Measurements from ENCODE around the gene PDZD2.
"Not testable (repeated sequence)": the region's sequence is repeated elsewhere in the genome, so short reads cannot be mapped to it uniquely, and the experiment has no call there.

Gene PDZD2

GRCh38 chr5:31688515-31689092, 49.7 kb downstream of the PDZD2 start:
- Histone ChIP-seq H3K27me3 (ENCODE audit: insufficient read depth, low read length) (peaks cover 13% of the 10 kb centered on the region), H3K27ac (ENCODE audit: low read depth, low read length) (no peak overlapping the region), H3K4me3 (ENCODE audit: low read depth, low read length) (no peak overlapping the region), H2AFZ (ENCODE audit: low read length, unreplicated experiment) (no peak overlapping the region), H3K36me3 (ENCODE audit: insufficient read depth, low read length) (no peaks in the 10 kb centered on the region), H3K79me2 (ENCODE audit: control insufficient read depth, insufficient read depth, low read length, unreplicated experiment) (no peaks in the 10 kb centered on the region), H3K4me1 (ENCODE audit: control insufficient read depth, insufficient read depth, low read length, unreplicated experiment) (no peaks in the 10 kb centered on the region)

GRCh38 chr5:31691408-31691807, 52.5 kb downstream of the PDZD2 start:
- not testable (repeated sequence) for H3K27ac ChIP-seq (ENCODE audit: low read depth, low read length); H2AFZ ChIP-seq (ENCODE audit: low read length, unreplicated experiment)

DNA sequence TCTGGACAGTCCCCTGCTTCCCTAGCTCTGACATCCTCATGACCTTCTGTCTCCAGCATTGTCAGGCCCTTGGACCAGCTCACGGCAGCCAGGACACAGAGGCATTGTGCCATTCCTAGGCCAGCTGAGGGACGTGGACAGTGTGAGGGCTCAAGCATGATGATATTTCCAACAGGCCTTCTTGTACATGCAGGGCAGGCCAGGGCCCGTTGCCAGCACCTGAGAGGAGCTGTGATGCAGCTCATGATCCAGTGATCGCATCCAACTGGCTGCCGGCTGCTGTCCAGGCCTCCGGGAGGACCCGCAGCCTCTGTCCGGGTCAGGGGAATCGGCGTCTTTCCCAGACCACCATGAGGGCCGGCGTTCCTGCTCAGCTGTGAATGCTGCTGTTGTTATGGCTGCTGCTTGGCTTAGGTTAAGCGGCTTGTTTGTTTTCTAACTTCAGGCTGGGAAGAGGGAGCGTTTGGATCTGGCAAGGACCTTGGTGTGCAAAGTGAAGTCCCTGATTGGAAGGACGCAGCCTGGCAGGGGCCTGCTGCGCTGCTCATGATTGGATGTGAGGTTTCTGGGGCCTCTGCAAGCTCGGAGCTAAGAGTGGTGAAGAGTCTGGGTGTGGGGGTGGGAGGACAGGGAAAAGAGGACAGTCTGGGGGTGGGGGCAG, 53.8 kb downstream of the PDZD2 start:
- no peak overlapping the region for H2AFZ ChIP-seq (ENCODE audit: low read length, unreplicated experiment)
- H3K36me3 ChIP-seq (ENCODE audit: insufficient read depth, low read length) = no peaks in the 10 kb centered on the region
- H3K27me3 ChIP-seq (ENCODE audit: insufficient read depth, low read length) = peaks cover 12% of the 10 kb centered on the region; the same call in 1 of the 2 replicates
- H3K27ac ChIP-seq (ENCODE audit: low read depth, low read length) = no peak overlapping the region
- H3K79me2 ChIP-seq (ENCODE audit: control insufficient read depth, insufficient read depth, low read length, unreplicated experiment) = no peaks in the 10 kb centered on the region
- no peaks in the 10 kb centered on the region for H3K4me1 ChIP-seq (ENCODE audit: control insufficient read depth, insufficient read depth, low read length, unreplicated experiment)
- H3K4me3 ChIP-seq (ENCODE audit: low read depth, low read length) = no peak overlapping the region

More at GRCh38 chr5:31691408-31691807, 52.5 kb downstream of the PDZD2 start:
- not testable (repeated sequence) for H3K4me3 ChIP-seq (ENCODE audit: low read depth, low read length); H3K27me3 ChIP-seq (ENCODE audit: insufficient read depth, low read length); H3K79me2 ChIP-seq (ENCODE audit: control insufficient read depth, insufficient read depth, low read length, unreplicated experiment); H3K36me3 ChIP-seq (ENCODE audit: insufficient read depth, low read length); H3K4me1 ChIP-seq (ENCODE audit: control insufficient read depth, insufficient read depth, low read length, unreplicated experiment)

DNA sequence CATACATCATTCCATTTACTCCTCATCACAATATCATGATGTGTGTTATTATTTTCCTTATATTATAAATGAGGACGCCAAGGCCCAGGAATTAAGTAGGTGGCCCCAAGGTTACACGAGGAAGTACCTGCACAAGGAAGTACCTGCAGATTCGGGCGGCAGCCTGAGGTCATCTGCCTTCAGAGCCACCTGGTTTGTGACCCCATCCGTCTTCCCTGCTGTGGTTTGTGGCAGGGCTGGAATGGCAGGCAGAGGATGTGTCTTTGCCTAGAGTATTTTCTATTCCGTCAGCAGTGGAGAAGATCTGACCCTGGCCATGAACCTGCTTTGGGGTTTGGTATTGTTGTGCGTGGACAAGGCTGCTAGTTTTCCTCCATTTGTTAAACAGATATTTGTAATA, 59.7 kb downstream of the PDZD2 start:
- H3K4me3 ChIP-seq (ENCODE audit: low read depth, low read length) = no peak overlapping the region
- no peaks in the 10 kb centered on the region for H3K4me1 ChIP-seq (ENCODE audit: control insufficient read depth, insufficient read depth, low read length, unreplicated experiment)
- H3K79me2 ChIP-seq (ENCODE audit: control insufficient read depth, insufficient read depth, low read length, unreplicated experiment) = no peaks in the 10 kb centered on the region
- no peak overlapping the region for H3K27ac ChIP-seq (ENCODE audit: low read depth, low read length)
- no peaks in the 10 kb centered on the region for H3K36me3 ChIP-seq (ENCODE audit: insufficient read depth, low read length)
- peaks cover 49% of the 10 kb centered on the region for H3K27me3 ChIP-seq (ENCODE audit: insufficient read depth, low read length)
- H2AFZ ChIP-seq (ENCODE audit: low read length, unreplicated experiment) = no peak overlapping the region

DNA sequence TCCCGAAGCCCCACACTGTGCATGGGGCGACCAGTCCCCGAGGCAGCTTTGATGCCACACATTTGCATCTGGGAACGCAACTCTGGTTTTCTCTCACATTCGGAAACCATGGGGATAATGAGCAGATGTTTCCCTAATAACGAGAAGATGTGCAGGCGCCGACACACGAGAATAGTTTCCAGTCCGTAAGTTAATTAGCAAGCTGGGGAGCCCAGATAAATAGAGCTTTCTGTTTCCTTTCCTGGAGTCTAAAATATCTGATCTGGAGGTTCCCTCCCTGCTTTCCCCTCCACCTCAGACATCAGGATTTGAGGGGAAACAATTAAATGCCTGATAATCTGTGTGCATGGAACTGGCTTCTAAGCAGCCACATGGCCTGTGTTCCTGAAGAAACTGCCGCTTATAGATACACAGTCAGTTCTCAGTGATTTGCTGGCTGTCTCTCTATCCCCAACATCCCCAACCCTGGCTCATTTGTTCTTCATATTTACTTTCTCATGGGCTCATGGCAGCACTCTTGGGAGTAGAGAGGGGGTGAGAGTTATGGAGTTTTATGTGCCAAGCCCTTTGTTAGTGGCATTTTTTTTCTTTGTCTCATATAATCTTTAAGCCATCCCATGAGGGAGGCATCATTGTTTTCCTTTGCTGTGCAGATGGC, 62.8 kb downstream of the PDZD2 start:
- Histone ChIP-seq H2AFZ (ENCODE audit: low read length, unreplicated experiment) (no peak overlapping the region), H3K27me3 (ENCODE audit: insufficient read depth, low read length) (peaks cover 48% of the 10 kb centered on the region), H3K27ac (ENCODE audit: low read depth, low read length) (no peak overlapping the region), H3K79me2 (ENCODE audit: control insufficient read depth, insufficient read depth, low read length, unreplicated experiment) (no peaks in the 10 kb centered on the region), H3K4me3 (ENCODE audit: low read depth, low read length) (no peak overlapping the region), H3K4me1 (ENCODE audit: control insufficient read depth, insufficient read depth, low read length, unreplicated experiment) (no peaks in the 10 kb centered on the region), H3K36me3 (ENCODE audit: insufficient read depth, low read length) (no peaks in the 10 kb centered on the region)

DNA sequence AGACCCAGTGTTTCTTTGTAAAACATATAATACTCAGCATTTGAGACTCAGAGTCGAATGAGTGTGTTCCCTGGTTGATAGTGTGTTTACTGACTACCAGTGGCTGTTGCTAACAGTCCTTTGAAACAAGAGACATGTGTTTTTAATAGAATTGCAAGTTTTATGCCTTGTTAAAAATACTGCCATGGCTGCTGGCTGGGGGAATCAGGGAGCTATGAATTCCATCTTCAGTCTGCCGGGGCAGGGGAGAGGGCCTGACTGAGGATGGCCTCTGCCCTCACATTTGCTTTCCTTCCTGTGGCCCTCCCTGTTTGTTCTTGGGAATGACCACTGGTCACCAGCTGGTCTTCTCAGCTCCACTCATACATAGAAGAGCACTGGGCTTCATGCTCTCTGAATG, 63.8 kb downstream of the PDZD2 start:
- no peaks in the 10 kb centered on the region for H3K4me1 ChIP-seq (ENCODE audit: control insufficient read depth, insufficient read depth, low read length, unreplicated experiment)

DNA sequence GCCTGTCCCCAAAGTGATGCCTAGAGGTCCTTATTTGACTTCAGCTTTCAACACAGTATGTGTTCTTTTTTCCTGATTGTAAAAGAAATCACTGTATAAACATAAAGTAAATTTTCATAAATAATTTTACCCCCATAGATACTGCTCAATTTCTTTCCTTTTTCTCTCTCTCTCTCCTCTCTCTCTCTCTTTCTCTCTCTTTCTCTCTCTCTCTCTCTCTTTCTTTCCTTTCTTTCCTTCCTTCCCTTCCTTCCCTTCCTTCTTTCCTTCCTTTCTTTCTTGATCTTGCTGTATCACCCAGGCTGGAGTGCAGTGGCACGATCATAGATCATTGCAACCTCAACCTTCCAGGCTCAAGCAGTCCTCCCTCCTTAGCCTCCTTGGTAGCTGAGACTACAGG, 64.8 kb downstream of the PDZD2 start:
- no peak overlapping the region for H2AFZ ChIP-seq (ENCODE audit: low read length, unreplicated experiment)
- H3K27me3 ChIP-seq (ENCODE audit: insufficient read depth, low read length) = peaks cover 46% of the 10 kb centered on the region
- no peak overlapping the region for H3K27ac ChIP-seq (ENCODE audit: low read depth, low read length)
- no peaks in the 10 kb centered on the region for H3K4me1 ChIP-seq (ENCODE audit: control insufficient read depth, insufficient read depth, low read length, unreplicated experiment)
- no peak overlapping the region for H3K4me3 ChIP-seq (ENCODE audit: low read depth, low read length)
- H3K79me2 ChIP-seq (ENCODE audit: control insufficient read depth, insufficient read depth, low read length, unreplicated experiment) = no peaks in the 10 kb centered on the region
- H3K36me3 ChIP-seq (ENCODE audit: insufficient read depth, low read length) = no peaks in the 10 kb centered on the region

More for the DNA sequence above, 63.8 kb downstream of the PDZD2 start:
- Histone ChIP-seq H3K4me3 (ENCODE audit: low read depth, low read length) (no peak overlapping the region), H3K27ac (ENCODE audit: low read depth, low read length) (no peak overlapping the region), H3K27me3 (ENCODE audit: insufficient read depth, low read length) (peaks cover 47% of the 10 kb centered on the region), H3K79me2 (ENCODE audit: control insufficient read depth, insufficient read depth, low read length, unreplicated experiment) (no peaks in the 10 kb centered on the region), H3K36me3 (ENCODE audit: insufficient read depth, low read length) (no peaks in the 10 kb centered on the region), H2AFZ (ENCODE audit: low read length, unreplicated experiment) (no peak overlapping the region)

DNA sequence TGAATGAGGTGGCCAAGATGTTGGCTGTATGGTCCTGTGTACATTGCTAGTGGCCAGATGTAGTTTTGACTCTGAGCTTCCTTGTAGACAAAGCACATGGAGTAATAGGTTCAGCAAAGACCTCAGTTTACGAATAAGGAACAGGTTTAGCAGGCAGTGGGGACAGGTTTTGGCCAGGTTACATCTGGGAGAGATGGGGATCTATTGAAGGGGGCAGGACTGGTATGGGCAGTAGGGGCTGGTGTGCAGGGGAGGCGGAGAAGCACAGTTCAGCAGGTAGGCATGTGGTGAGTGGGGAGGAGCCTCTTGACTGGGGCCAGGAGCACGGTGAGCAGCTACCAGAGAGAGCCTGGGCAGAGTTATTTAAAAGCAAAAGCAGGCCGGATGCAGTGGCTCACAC, 67.3 kb downstream of the PDZD2 start:
- Histone ChIP-seq H3K36me3 (ENCODE audit: insufficient read depth, low read length) (no peaks in the 10 kb centered on the region), H3K27me3 (ENCODE audit: insufficient read depth, low read length) (peaks cover 44% of the 10 kb centered on the region), H3K4me3 (ENCODE audit: low read depth, low read length) (no peak overlapping the region), H3K27ac (ENCODE audit: low read depth, low read length) (no peak overlapping the region), H3K4me1 (ENCODE audit: control insufficient read depth, insufficient read depth, low read length, unreplicated experiment) (no peaks in the 10 kb centered on the region), H3K79me2 (ENCODE audit: control insufficient read depth, insufficient read depth, low read length, unreplicated experiment) (no peaks in the 10 kb centered on the region), H2AFZ (ENCODE audit: low read length, unreplicated experiment) (no peak overlapping the region)

- peaks cover 43% of the 10 kb centered on the region for H3K27me3 ChIP-seq (ENCODE audit: insufficient read depth, low read length)
These were observed 68.4 kb downstream of the PDZD2 start for GRCh38 chr5:31707329-31707728.

DNA sequence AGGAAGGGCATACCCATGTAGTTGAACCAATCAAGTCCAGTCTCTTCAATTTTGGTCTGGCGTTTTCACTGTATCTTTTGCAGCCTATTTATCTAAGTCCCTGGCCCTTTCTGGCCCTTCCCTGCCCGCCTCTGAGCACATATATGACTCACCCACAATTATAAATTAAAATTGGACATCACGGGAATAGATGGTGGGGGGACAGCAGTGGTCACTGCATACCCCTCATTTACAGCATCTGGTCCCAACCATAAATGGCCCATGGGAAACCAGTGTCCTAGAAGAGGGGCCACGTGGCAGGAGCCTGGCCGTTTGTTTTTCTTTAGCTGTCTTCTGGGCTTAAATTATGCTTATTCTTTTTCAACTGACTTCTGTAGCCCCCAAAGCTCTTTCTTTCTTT, 69.2 kb downstream of the PDZD2 start:
- Histone ChIP-seq H3K79me2 (ENCODE audit: control insufficient read depth, insufficient read depth, low read length, unreplicated experiment) (no peaks in the 10 kb centered on the region), H3K4me1 (ENCODE audit: control insufficient read depth, insufficient read depth, low read length, unreplicated experiment) (no peaks in the 10 kb centered on the region), H2AFZ (ENCODE audit: low read length, unreplicated experiment) (no peak overlapping the region), H3K27ac (ENCODE audit: low read depth, low read length) (no peak overlapping the region), H3K27me3 (ENCODE audit: insufficient read depth, low read length) (peaks cover 35% of the 10 kb centered on the region), H3K36me3 (ENCODE audit: insufficient read depth, low read length) (no peaks in the 10 kb centered on the region), H3K4me3 (ENCODE audit: low read depth, low read length) (no peak overlapping the region)

More at GRCh38 chr5:31707329-31707728, 68.4 kb downstream of the PDZD2 start:
- Histone ChIP-seq H3K4me1 (ENCODE audit: control insufficient read depth, insufficient read depth, low read length, unreplicated experiment) (no peaks in the 10 kb centered on the region), H3K27ac (ENCODE audit: low read depth, low read length) (no peak overlapping the region), H3K4me3 (ENCODE audit: low read depth, low read length) (no peak overlapping the region), H3K36me3 (ENCODE audit: insufficient read depth, low read length) (no peaks in the 10 kb centered on the region), H2AFZ (ENCODE audit: low read length, unreplicated experiment) (no peak overlapping the region), H3K79me2 (ENCODE audit: control insufficient read depth, insufficient read depth, low read length, unreplicated experiment) (no peaks in the 10 kb centered on the region)

DNA sequence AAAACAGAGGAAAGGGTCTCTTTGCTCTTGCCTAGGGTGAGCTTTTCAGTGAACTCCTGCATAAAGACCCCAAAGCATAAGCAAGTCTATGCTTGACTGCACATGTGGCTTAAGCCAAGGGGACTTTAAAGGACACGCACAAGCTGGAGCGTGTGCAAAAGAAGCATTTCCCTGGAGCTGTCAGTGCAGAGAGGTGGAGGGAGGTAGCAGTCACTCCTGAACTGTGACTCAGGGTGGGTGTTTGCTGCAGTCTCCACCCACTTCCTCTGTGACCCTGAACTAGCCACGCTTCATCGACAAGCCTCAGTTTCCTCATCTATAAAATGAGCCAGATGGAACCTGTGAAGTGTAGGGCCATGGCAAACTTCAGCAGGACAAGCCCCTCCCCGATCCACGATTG, 72.4 kb downstream of the PDZD2 start:
- H3K27me3 ChIP-seq (ENCODE audit: insufficient read depth, low read length) = peaks cover 39% of the 10 kb centered on the region
- H3K4me1 ChIP-seq (ENCODE audit: control insufficient read depth, insufficient read depth, low read length, unreplicated experiment) = no peaks in the 10 kb centered on the region
- H2AFZ ChIP-seq (ENCODE audit: low read length, unreplicated experiment) = no peak overlapping the region
- H3K27ac ChIP-seq (ENCODE audit: low read depth, low read length) = no peak overlapping the region
- H3K79me2 ChIP-seq (ENCODE audit: control insufficient read depth, insufficient read depth, low read length, unreplicated experiment) = no peaks in the 10 kb centered on the region
- no peak overlapping the region for H3K4me3 ChIP-seq (ENCODE audit: low read depth, low read length)
- H3K36me3 ChIP-seq (ENCODE audit: insufficient read depth, low read length) = no peaks in the 10 kb centered on the region

All from ACC112 (cell line).